Bronchial epithelial cell (primary cell): ENCODE data around the gene CHRNA4. TPM values are rescaled to one million over a fixed set of nuclear protein-coding genes. Genes with fewer than 3 reads are reported as not detected.

Experiments used
- DNase-seq: peaks from one replicate; pipeline ENCODE4 v3.0.0-alpha.2; 2010; ENCODE audit warnings: low read depth
- FAIRE-seq: peaks from 2 replicates; lab custom pipeline; 2011; peaks lifted over from hg19 to GRCh38; lab: Jason Lieb, UNC
- H3K27me3 ChIP-seq: 2 replicates; pipeline ENCODE4 v1.5.1; 2011; ENCODE audit warnings: low read length; ENCODE audit not compliant: control insufficient read depth, insufficient read depth
- H3K36me3 ChIP-seq: 2 replicates; pipeline ENCODE4 v1.5.1; 2011; ENCODE audit warnings: low read length; ENCODE audit not compliant: control insufficient read depth, insufficient read depth
- H3K4me3 ChIP-seq: 2 replicates; pipeline ENCODE4 v1.5.1; 2011; ENCODE audit warnings: mild to moderate bottlenecking, low read depth, low read length, control low read depth
- total RNA-seq: library from RNA; depleted of rRNA; stranded (reverse); fragments of >200 nt; gene quantifications from 2 replicates; pipeline ENCODE4 v1.2.1, GENCODE V29; 2014
- TF ChIP-seq, protein P1 (sequence below): IDR thresholded peaks from 2 replicates; pipeline ENCODE4 v1.5.1; 2011; ENCODE audit warnings: mild to moderate bottlenecking, moderate library complexity, low read length, control low read depth, inconsistent platforms; ENCODE audit not compliant: insufficient read depth, severe bottlenecking

CHRNA4 gene
- total RNA-seq, 1 donor from 2014 or later: not detected

DNA sequence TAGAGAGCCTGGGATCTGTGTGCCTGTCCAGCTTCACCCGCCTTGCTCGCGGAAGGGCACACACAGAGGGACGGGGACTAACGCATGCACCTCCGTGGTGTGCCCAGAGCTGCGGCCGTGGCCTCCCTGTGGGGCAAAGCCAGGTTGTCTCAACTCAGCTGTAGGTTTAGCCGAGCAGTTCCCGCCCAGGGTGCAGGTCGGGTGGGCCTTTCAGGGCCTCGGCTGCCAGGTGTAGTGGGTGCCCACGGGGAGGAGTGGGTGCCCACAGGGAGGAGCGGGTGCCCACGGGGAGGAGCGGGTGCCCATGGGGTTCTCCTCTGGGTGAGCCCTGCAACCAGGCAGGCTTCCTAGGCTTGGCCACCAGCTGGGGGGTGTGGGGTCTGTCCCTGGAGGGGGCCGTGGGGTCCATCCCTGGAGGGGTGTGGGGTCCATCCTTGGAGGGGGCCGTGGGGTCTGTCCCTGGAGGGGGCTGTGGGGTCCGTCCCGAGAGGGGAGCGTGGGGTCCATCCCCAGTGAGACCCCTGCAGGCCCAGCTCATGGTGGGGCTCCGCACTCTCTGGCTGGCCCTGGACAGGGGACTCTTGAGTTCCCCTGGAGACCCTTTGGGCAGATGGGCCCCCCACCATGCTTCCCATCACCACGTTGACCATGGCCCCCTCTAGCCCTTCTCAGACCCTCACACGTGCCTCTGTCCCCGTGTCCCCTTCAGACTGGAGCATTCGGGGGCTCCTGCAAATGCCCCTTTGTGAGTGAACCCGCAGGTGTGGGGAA is 37.8 kb upstream of the CHRNA4 start:
- DNase-seq (no peak), FAIRE-seq (no peak)
- Histone ChIP-seq H3K27me3 (no peaks in the 10 kb centered on the region), H3K4me3 (no peak overlapping the region), H3K36me3 (no peaks in the 10 kb centered on the region)
- TF ChIP-seq, protein P1, sequence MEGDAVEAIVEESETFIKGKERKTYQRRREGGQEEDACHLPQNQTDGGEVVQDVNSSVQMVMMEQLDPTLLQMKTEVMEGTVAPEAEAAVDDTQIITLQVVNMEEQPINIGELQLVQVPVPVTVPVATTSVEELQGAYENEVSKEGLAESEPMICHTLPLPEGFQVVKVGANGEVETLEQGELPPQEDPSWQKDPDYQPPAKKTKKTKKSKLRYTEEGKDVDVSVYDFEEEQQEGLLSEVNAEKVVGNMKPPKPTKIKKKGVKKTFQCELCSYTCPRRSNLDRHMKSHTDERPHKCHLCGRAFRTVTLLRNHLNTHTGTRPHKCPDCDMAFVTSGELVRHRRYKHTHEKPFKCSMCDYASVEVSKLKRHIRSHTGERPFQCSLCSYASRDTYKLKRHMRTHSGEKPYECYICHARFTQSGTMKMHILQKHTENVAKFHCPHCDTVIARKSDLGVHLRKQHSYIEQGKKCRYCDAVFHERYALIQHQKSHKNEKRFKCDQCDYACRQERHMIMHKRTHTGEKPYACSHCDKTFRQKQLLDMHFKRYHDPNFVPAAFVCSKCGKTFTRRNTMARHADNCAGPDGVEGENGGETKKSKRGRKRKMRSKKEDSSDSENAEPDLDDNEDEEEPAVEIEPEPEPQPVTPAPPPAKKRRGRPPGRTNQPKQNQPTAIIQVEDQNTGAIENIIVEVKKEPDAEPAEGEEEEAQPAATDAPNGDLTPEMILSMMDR: no peak

DNA sequence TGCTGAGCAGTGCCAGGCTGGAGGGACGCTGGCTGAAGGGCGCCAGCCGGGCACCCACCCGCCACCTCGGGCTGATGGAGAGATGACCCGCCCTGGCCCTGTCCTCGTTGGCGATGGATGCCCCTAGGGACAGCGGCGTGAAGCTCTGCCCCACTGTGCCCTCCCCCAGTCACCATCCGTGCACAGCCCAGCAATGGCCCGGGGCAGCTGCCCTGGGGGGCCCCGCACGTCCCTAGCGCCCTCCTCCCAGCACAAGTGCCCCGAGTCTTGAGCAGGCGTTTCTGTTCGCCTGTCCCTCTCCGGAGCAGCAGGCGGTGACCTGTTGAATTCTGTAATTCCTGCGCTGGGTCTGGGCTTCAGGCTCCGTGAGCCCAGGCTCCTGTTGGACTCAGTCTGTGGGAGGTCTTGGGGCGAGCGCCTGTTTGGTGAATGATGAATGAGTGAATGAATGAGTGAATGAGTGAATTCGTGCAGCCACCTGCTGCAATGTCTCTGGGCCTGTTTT is 36.8 kb upstream of the CHRNA4 start:
- TF ChIP-seq, protein P1: no peak
- no peaks in the 10 kb centered on the region for H3K27me3 ChIP-seq
- no peak for FAIRE-seq
- no peak overlapping the region for H3K4me3 ChIP-seq
- no peaks in the 10 kb centered on the region for H3K36me3 ChIP-seq
- DNase-seq: no peak

DNA sequence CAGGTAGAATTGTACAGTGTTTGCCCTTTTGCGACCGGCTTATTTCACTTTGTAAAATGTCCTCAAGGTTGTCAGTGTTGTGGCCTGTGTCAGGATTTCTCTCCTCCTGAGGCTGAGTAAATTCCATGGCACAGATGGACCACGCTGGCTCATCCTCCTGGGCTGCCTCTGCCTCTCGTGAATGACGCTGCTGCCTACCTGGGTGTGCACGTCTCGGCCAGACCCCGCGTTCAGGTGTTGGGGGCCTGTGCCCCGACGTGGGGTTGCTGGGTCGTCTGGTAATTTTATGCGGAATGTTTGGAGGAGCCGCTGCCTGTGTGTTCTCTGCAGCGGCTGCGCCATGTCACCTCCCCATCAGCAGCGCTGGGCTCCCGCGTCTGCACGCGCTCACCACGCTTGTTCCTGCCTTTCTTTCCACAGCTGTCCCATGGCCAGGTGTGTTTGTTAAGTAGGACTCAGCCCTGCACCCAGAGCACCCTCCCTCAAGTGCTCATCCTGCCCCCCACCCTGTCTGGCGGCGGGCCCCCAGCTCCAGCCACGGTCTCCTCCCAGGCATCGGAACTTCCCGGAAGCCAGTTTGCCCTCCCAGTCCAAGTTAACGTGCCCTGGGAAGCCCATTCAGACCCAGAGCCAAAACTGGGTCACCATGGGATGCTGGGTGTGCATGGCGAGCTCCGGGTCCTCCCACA is 36.1 kb upstream of the CHRNA4 start:
- Histone ChIP-seq H3K27me3 (no peaks in the 10 kb centered on the region), H3K4me3 (no peak overlapping the region), H3K36me3 (no peaks in the 10 kb centered on the region)
- TF ChIP-seq, protein P1: no peak
- FAIRE-seq (no peak), DNase-seq (no peak)

DNA sequence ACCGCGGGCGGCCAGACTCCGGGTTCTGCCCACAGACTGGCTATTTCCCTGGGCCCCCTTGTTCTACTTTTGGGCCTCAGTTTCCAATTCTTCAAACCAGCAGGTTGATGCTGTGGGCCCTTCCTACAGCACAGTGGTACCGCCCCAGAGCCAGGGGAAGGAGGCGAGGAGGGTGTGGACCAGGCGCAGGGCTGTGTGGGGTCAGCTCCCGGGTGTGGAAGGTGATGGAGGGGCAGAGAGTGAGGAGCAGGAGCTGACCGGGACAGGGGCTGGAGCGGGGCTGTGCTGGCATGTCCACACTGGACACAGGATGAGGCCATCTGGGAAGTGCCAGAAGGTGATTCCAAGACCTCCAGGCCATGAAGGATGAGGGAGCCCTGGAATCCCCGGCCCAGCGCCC is 35.2 kb upstream of the CHRNA4 start:
- TF ChIP-seq, protein P1: no peak
- FAIRE-seq (no peak), DNase-seq (no peak)
- H3K36me3 ChIP-seq: no peaks in the 10 kb centered on the region
- H3K27me3 ChIP-seq: no peaks in the 10 kb centered on the region
- H3K4me3 ChIP-seq: no peak overlapping the region

DNA sequence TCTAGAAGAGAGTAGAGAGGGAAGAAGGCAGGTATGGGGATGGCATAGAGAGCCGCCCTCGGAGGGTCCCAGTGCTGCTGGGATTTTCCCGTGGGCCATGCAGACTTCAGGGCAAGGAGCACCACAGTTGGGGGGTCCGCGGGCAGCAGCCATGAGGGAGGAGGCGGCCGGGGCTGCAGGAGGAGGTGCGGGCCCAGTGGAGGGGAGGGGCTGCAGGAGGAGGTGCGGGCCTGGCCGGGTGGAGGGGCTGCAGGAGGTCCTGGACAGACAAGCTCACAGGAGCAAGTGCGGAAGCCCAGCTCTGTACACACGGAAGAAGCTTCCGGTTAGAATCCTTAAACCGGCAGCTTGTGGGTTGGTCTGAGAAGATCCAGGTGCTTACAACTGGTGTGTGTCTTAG is 34.6 kb upstream of the CHRNA4 start:
- Histone ChIP-seq H3K4me3 (no peak overlapping the region), H3K36me3 (no peaks in the 10 kb centered on the region), H3K27me3 (no peaks in the 10 kb centered on the region)
- no peak for FAIRE-seq
- TF ChIP-seq, protein P1: no peak
- no peak for DNase-seq
